Measurements from ENCODE around the gene CYP2R1. TPM values are rescaled to one million over a fixed set of nuclear protein-coding genes. Genes with fewer than 3 reads are reported as not detected.

The CYP2R1 gene, protein sequence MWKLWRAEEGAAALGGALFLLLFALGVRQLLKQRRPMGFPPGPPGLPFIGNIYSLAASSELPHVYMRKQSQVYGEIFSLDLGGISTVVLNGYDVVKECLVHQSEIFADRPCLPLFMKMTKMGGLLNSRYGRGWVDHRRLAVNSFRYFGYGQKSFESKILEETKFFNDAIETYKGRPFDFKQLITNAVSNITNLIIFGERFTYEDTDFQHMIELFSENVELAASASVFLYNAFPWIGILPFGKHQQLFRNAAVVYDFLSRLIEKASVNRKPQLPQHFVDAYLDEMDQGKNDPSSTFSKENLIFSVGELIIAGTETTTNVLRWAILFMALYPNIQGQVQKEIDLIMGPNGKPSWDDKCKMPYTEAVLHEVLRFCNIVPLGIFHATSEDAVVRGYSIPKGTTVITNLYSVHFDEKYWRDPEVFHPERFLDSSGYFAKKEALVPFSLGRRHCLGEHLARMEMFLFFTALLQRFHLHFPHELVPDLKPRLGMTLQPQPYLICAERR
- 1 to 10 TPM; 7.6 to 9.3 TPM for total RNA-seq

DNA sequence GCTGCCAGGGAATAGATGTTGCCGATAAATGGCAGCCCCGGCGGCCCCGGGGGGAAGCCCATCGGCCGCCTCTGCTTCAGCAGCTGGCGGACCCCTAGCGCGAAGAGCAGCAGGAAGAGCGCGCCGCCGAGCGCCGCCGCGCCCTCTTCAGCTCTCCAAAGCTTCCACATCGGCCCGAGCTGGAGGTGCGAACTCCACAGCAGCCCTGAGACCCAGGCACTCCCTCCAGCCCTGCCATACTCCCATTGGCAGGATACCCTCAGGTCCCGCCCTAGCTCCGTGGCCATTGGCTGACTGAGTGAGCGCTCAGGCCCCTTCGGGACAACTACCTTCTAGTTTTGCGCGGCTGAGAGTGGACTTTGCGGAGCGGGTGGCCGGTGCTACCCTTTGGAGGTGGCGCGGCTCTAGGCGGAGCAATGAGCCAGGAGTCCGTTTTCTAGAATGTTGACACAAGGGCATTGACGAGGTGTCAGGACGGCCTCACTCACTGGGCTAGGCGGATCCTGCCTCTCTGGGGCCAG is at the start of gene CYP2R1:
TSS of gene CYP2R1 (minus strand) at position 196 of the 521 bp plus-strand sequence. CDS start at position 170, 26 bp downstream.
- Histone ChIP-seq H3K27ac (peak within 1 kb of the TSS; percentile 91 to 94), H3K4me1 (peaks cover 0 to 13% of the 10 kb centered on the region in 2 donors), H3K4me3 (peak within 1 kb of the TSS; percentile 53 to 83), H3K9me3 (no peaks in the 10 kb centered on the region), H3K27me3 (no peaks in the 10 kb centered on the region), H3K36me3 (no peaks in the 10 kb centered on the region)
- DNase-seq (ENCODE audit: low spot score): peak; percentile 97
- TF ChIP-seq, protein P1, sequence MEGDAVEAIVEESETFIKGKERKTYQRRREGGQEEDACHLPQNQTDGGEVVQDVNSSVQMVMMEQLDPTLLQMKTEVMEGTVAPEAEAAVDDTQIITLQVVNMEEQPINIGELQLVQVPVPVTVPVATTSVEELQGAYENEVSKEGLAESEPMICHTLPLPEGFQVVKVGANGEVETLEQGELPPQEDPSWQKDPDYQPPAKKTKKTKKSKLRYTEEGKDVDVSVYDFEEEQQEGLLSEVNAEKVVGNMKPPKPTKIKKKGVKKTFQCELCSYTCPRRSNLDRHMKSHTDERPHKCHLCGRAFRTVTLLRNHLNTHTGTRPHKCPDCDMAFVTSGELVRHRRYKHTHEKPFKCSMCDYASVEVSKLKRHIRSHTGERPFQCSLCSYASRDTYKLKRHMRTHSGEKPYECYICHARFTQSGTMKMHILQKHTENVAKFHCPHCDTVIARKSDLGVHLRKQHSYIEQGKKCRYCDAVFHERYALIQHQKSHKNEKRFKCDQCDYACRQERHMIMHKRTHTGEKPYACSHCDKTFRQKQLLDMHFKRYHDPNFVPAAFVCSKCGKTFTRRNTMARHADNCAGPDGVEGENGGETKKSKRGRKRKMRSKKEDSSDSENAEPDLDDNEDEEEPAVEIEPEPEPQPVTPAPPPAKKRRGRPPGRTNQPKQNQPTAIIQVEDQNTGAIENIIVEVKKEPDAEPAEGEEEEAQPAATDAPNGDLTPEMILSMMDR (IDR thresholded peaks at IDR 0.05): no peak

DNA sequence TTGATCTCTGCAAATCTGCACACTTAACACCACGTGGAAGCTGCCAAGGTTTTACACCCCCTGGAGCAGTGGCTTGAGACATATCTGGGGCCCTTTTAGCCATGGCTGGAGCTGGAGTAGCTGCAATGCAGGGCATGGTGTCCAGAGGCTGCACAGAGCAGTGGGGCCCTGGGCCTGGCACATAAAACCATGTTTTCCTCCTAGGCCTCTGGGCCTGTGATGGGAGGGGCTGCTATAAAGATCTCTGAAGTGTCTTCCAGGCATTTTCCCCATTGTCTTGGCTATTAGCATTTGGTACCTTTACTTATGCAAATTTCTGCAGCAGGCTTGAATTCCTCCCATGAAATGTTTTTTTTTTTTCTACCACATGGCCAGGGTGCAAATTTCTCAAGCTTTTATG is 46.9 kb upstream of the CYP2R1 start:
- no peaks in the 10 kb centered on the region for H3K36me3 ChIP-seq
- no peak for DNase-seq (ENCODE audit: low spot score)
- H3K9me3 ChIP-seq: no peaks in the 10 kb centered on the region
- H3K27me3 ChIP-seq: no peaks in the 10 kb centered on the region
- H3K27ac ChIP-seq: no peak overlapping the region
- H3K4me3 ChIP-seq: no peak overlapping the region
- no peaks in the 10 kb centered on the region for H3K4me1 ChIP-seq
- TF ChIP-seq, protein P1 (IDR thresholded peaks at IDR 0.05): no peak

DNA sequence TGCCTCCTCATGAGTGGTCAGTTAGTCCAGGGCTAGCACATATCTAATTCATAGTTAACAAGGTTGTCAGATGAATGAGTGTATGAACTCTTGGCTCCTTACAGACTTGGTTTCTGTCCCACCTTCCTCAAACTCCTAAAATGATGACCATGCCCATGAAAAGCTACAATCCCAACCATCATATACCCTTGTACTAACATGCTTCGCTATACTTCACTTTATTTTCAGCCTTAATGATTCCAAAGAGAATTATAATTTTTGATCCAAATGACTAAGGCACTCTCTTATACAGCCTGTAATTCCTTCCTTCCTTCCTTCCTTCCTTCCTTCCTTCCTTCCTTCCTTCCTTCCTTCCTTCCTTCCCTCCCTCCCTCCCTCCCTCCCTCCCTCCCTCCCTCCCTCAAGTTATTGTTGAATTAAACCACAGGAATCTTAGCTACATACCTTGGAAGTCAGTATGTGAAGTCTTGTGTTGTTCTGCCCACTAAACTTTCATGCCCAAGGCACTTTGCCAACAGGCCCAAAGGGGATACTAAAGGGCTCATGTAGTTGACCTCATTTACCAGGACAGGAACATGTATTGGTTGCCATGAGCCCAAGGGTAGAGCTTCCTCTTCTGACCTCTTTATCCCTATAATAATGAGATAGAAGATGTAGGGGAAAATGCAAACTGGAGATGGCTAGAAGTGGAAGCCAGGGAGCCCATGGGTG is 42.8 kb upstream of the CYP2R1 start:
- Histone ChIP-seq H3K27me3 (no peaks in the 10 kb centered on the region), H3K36me3 (no peaks in the 10 kb centered on the region), H3K4me3 (no peak overlapping the region), H3K4me1 (no peaks in the 10 kb centered on the region), H3K9me3 (no peaks in the 10 kb centered on the region), H3K27ac (no peak overlapping the region)
- no peak for DNase-seq (ENCODE audit: low spot score)
- TF ChIP-seq, protein P1 (IDR thresholded peaks at IDR 0.05): no peak

DNA sequence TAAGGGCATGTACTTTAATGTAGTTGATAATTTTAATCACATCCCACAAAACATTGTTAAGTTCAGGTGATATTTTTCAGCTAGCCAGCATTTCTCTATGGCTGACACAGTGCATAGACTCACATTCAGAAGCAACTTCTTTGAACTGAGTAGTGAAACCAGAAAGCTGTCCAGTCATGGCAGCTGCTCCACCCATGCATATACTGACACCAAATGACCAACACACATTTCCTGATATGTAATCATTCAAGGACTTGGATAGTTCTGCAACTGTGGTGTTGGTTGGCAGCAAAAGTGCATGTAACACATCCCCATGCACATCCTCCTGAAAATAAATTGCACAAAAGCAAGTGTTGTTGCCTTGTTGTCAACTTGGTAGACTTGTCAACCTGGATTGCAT is 40.4 kb upstream of the CYP2R1 start:
- no peaks in the 10 kb centered on the region for H3K4me1 ChIP-seq
- H3K27ac ChIP-seq: no peak overlapping the region
- TF ChIP-seq, protein P1 (IDR thresholded peaks at IDR 0.05): no peak
- no peak overlapping the region for H3K4me3 ChIP-seq
- H3K27me3 ChIP-seq: no peaks in the 10 kb centered on the region
- no peaks in the 10 kb centered on the region for H3K36me3 ChIP-seq
- H3K9me3 ChIP-seq: peaks cover 0 to 6% of the 10 kb centered on the region in 2 donors
- DNase-seq (ENCODE audit: low spot score): no peak

DNA sequence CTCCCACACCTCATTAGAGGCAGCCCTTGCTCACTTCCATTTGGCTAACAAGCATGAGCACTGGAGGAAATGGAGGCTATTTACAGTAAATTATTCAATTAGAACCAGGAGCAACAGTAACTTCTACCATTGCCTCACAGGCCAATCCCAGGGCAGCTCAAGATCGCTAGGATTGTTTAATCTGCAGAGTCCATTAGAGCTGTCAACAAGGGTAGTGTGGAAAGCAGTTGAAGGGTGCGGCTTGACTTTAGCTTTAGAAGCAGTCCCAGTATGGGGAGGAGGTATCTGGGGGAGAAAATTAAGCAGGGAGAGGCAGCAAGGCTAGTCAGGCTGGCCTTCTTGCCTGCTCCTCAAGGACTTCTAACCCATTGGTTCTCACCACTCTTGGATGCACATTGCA is 38.3 kb upstream of the CYP2R1 start:
- TF ChIP-seq, protein P1 (IDR thresholded peaks at IDR 0.05): no peak
- peaks cover 0 to 6% of the 10 kb centered on the region in 2 donors for H3K9me3 ChIP-seq
- H3K36me3 ChIP-seq: no peaks in the 10 kb centered on the region
- DNase-seq (ENCODE audit: low spot score): no peak
- no peak overlapping the region for H3K27ac ChIP-seq
- H3K4me3 ChIP-seq: no peak overlapping the region
- no peaks in the 10 kb centered on the region for H3K4me1 ChIP-seq
- no peaks in the 10 kb centered on the region for H3K27me3 ChIP-seq
